Neural cell (in vitro differentiated cells): ENCODE results near the gene TMEM131. TPM values are rescaled to one million over a fixed set of nuclear protein-coding genes. Genes with fewer than 3 reads are reported as not detected.

ENCODE experiments used
- H2AFZ ChIP-seq: fragments of 200-600, 300-800 bp; sonication (generic), shearing (Covaris generic); 2 replicates; pipeline ENCODE4 v1.6.0; 2014; ENCODE audit warnings: low read depth, mild to moderate bottlenecking, antibody characterized with exemption, low read length, moderate library complexity
- H3F3A ChIP-seq: fragments of 200-600 bp; shearing (Covaris generic); 2 replicates; pipeline ENCODE4 v1.6.1; 2016; ENCODE audit warnings: mild to moderate bottlenecking, moderate library complexity, mixed read lengths, antibody characterized with exemption, low read length; ENCODE audit not compliant: insufficient read depth, poor library complexity, severe bottlenecking
- H3K27ac ChIP-seq: fragments of 200-600, 300-800 bp; sonication (generic), shearing (Covaris generic); 2 replicates; pipeline ENCODE4 v1.5.1; 2014; ENCODE audit warnings: mild to moderate bottlenecking, low read length, moderate library complexity
- H3K27me3 ChIP-seq: fragments of 300-800, 200-600 bp; sonication (generic), shearing (Covaris generic); 2 replicates; pipeline ENCODE4 v1.6.0; 2014; ENCODE audit warnings: mild to moderate bottlenecking, low read depth, low read length, moderate library complexity; ENCODE audit not compliant: insufficient read depth
- H3K36me3 ChIP-seq: fragments of 300-800, 200-600 bp; sonication (generic), shearing (Covaris generic); 2 replicates; pipeline ENCODE4 v1.5.1; 2014; ENCODE audit warnings: mild to moderate bottlenecking, antibody characterized with exemption, low read length, moderate library complexity; ENCODE audit not compliant: insufficient read depth
- H3K4me2 ChIP-seq: fragments of 300-800, 200-600 bp; sonication (generic), shearing (Covaris generic); 2 replicates; pipeline ENCODE4 v1.6.0; 2014; ENCODE audit warnings: mild to moderate bottlenecking, low read length
- H3K4me3 ChIP-seq: fragments of 300-800, 200-600 bp; sonication (generic), shearing (Covaris generic); 2 replicates; pipeline ENCODE4 v1.5.1; 2014; ENCODE audit warnings: mild to moderate bottlenecking, low read length, moderate library complexity
- H3K79me2 ChIP-seq: fragments of 200-600 bp; shearing (Covaris generic); replicated peaks from 2 replicates; pipeline ENCODE4 v1.6.0; 2014; ENCODE audit warnings: mild to moderate bottlenecking, low read length, moderate library complexity; ENCODE audit not compliant: insufficient read depth
- H3K9ac ChIP-seq: fragments of 300-800, 200-600 bp; sonication (generic), shearing (Covaris generic); 2 replicates; pipeline ENCODE4 v1.6.1; 2016; ENCODE audit warnings: mild to moderate bottlenecking, low read length, mixed read lengths
- H3K9me2 ChIP-seq: fragments of 200-600 bp; shearing (Covaris generic); 2 replicates; pipeline ENCODE4 v1.6.1; 2016; ENCODE audit warnings: mild to moderate bottlenecking, low read length, mixed read lengths; ENCODE audit not compliant: insufficient read depth
- H3K9me3 ChIP-seq: fragments of 200-600, 300-800 bp; sonication (generic), shearing (Covaris generic); 2 replicates; pipeline ENCODE4 v1.6.1; 2016; ENCODE audit warnings: mild to moderate bottlenecking, mixed run types, low read length, moderate library complexity, mixed read lengths
- H4K20me1 ChIP-seq: fragments of 200-600 bp; shearing (Covaris generic); 2 replicates; pipeline ENCODE4 v1.6.1; 2016; ENCODE audit warnings: mild to moderate bottlenecking, mixed run types; ENCODE audit not compliant: insufficient read depth
- CTCF ChIP-seq: fragments of 450-650 bp; IDR thresholded peaks from 2 replicates; pipeline ENCODE4 v1.5.1; 2014; ENCODE audit warnings: antibody characterized with exemption, mild to moderate bottlenecking, moderate library complexity; ENCODE audit not compliant: poor library complexity, severe bottlenecking
- EP300 ChIP-seq: fragments of 450-650 bp; conservative IDR thresholded peaks from 2 replicates; pipeline ENCODE4 v1.6.1; 2014; ENCODE audit warnings: antibody characterized with exemption, mild to moderate bottlenecking, moderate library complexity; ENCODE audit not compliant: poor library complexity, severe bottlenecking
- EZH2 ChIP-seq: fragments of 200-600, 300-800 bp; shearing (Covaris generic), sonication (generic); IDR thresholded peaks from 2 replicates; pipeline ENCODE4 v1.6.1; 2014; ENCODE audit warnings: antibody characterized with exemption, low read length, borderline replicate concordance, mild to moderate bottlenecking; ENCODE audit not compliant: insufficient read depth, poor library complexity, severe bottlenecking
- MXI1 ChIP-seq: fragments of 450-650 bp; conservative IDR thresholded peaks from 2 replicates; pipeline ENCODE4 v1.6.1; 2014; ENCODE audit warnings: antibody characterized with exemption, mild to moderate bottlenecking; ENCODE audit not compliant: poor library complexity, severe bottlenecking
- POLR2AphosphoS5 ChIP-seq: IDR thresholded peaks from 2 replicates; pipeline ENCODE4 v1.6.1; 2012
- RAD21 ChIP-seq: fragments of 450-650 bp; conservative IDR thresholded peaks from 2 replicates; pipeline ENCODE4 v1.6.1; 2014; ENCODE audit warnings: antibody characterized with exemption, mild to moderate bottlenecking, moderate library complexity
- REST ChIP-seq: IDR thresholded peaks from 2 replicates; pipeline ENCODE4 v1.6.1; 2012; ENCODE audit warnings: borderline replicate concordance
- SMC3 ChIP-seq: fragments of 450-650 bp; conservative IDR thresholded peaks from 2 replicates; pipeline ENCODE4 v1.6.1; 2014; ENCODE audit warnings: antibody characterized with exemption, mild to moderate bottlenecking, moderate library complexity; ENCODE audit not compliant: poor library complexity
- TAF1 ChIP-seq: IDR thresholded peaks from 2 replicates; pipeline ENCODE4 v1.6.1; 2012; ENCODE audit warnings: low read depth
- polyA plus RNA-seq: library from polyadenylated mRNA; depleted of rRNA; stranded (reverse); fragments of >200 nt; gene quantifications from 2 replicates; pipeline ENCODE4 v1.2.3, GENCODE V29; 2014

The TMEM131 gene
- polyA plus RNA-seq, 1 donor from 2014 or later = 9.6 TPM

GRCh38 chr2:97788986-97789644 is 206.6 kb downstream of the TMEM131 start:
- Histone ChIP-seq H2AFZ (no peak overlapping the region), H3K9ac (no peak overlapping the region), H3K9me2 (no peaks in the 10 kb centered on the region), H3F3A (no peaks in the 10 kb centered on the region), H3K27me3 (no peaks in the 10 kb centered on the region), H3K4me2 (no peak overlapping the region), H3K79me2 (no peaks in the 10 kb centered on the region), H3K9me3 (no peaks in the 10 kb centered on the region), H4K20me1 (no peaks in the 10 kb centered on the region), H3K36me3 (peaks cover 4% of the 10 kb centered on the region), H3K27ac (no peak overlapping the region), H3K4me3 (no peak overlapping the region)
- TF ChIP-seq RAD21 (no peak), CTCF (no peak), REST (no peak), EP300 (no peak), POLR2AphosphoS5 (no peak), TAF1 (no peak), SMC3 (no peak), MXI1 (no peak), EZH2 (no peak)

- Histone ChIP-seq H3K36me3 (peaks cover 4% of the 10 kb centered on the region), H2AFZ (no peak overlapping the region), H3K4me2 (no peak overlapping the region), H3K4me3 (no peak overlapping the region), H3K9me2 (no peaks in the 10 kb centered on the region), H3K27ac (no peak overlapping the region), H3K9ac (no peak overlapping the region), H3K79me2 (no peaks in the 10 kb centered on the region), H4K20me1 (no peaks in the 10 kb centered on the region), H3F3A (no peaks in the 10 kb centered on the region), H3K27me3 (no peaks in the 10 kb centered on the region), H3K9me3 (no peaks in the 10 kb centered on the region)
- no peak for TF ChIP-seq SMC3
- TF ChIP-seq REST = no peak
- TF ChIP-seq EZH2 = no peak
- TF ChIP-seq RAD21 = no peak
- no peak for TF ChIP-seq POLR2AphosphoS5
- TF ChIP-seq CTCF = no peak
- TF ChIP-seq EP300 = no peak
- TF ChIP-seq MXI1 = no peak
- TF ChIP-seq TAF1 = no peak
Measured at GRCh38 chr2:97785818-97786217, 209.9 kb downstream of the TMEM131 start.
